ENCODE data around the gene CYTH4.
A peak's percentile ranks its signal among the peaks of the same experiment; 100 is the strongest.
"Not testable (repeated sequence)": the region's sequence is repeated elsewhere in the genome, so short reads cannot be mapped to it uniquely, and the experiment has no call there.

Gene CYTH4

DNA sequence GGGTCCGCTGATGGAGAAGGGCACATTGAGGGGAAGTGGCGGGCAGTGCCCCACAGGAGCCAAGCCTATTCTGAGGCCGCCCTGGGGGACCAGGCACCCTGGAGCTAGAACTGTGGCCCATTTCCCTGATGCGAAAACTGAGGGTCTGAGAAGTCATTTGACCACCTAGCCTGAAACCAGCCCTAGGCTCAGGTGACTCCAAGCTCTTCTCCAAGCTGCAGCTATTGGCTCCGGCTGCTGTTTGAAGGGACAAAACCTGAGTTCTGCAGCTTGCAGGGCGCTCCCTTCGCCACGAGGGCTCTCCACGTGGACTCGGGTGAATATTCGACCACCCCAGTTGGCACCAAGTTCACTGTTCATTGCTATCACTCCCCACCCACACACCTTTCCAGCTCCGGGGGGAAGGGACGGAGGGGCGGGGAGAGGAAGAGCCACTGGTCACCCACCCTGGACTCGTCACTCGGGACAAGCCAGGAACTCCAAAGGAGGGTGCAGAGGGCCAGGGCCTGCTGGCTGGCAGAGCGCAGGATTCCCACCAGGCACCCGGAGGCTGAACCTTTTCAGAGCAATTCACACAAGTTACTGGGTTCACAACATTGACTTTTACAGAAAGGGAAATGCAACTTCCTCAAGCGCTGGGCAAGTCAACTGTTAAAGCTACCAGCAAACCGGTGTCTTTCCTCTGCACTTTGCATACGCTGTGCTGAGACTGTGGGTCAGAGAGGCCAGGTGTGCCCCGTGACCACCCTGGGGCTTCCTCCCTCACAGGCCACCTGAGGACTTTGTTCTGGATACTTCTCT is 37.2 kb upstream of the CYTH4 start:
- TF ChIP-seq, protein P1, sequence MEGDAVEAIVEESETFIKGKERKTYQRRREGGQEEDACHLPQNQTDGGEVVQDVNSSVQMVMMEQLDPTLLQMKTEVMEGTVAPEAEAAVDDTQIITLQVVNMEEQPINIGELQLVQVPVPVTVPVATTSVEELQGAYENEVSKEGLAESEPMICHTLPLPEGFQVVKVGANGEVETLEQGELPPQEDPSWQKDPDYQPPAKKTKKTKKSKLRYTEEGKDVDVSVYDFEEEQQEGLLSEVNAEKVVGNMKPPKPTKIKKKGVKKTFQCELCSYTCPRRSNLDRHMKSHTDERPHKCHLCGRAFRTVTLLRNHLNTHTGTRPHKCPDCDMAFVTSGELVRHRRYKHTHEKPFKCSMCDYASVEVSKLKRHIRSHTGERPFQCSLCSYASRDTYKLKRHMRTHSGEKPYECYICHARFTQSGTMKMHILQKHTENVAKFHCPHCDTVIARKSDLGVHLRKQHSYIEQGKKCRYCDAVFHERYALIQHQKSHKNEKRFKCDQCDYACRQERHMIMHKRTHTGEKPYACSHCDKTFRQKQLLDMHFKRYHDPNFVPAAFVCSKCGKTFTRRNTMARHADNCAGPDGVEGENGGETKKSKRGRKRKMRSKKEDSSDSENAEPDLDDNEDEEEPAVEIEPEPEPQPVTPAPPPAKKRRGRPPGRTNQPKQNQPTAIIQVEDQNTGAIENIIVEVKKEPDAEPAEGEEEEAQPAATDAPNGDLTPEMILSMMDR (IDR thresholded peaks at IDR 0.05; ENCODE audit: poor library complexity, severe bottlenecking) = no peak
- Histone ChIP-seq H3K27ac (ENCODE audit: poor library complexity, severe bottlenecking) (no peak overlapping the region), H3K9me3 (ENCODE audit: severe bottlenecking) (no peaks in the 10 kb centered on the region), H3K36me3 (ENCODE audit: low read depth) (peaks cover 20% of the 10 kb centered on the region), H3K4me3 (ENCODE audit: severe bottlenecking) (no peak overlapping the region), H3K27me3 (ENCODE audit: insufficient read depth, poor library complexity, severe bottlenecking) (no peaks in the 10 kb centered on the region), H3K4me1 (ENCODE audit: insufficient read depth, poor library complexity, severe bottlenecking) (peaks cover 11% of the 10 kb centered on the region)
- ATAC-seq (ENCODE audit: low read depth) (no peak), DNase-seq (ENCODE audit: low spot score) (peak; percentile 52)

DNA sequence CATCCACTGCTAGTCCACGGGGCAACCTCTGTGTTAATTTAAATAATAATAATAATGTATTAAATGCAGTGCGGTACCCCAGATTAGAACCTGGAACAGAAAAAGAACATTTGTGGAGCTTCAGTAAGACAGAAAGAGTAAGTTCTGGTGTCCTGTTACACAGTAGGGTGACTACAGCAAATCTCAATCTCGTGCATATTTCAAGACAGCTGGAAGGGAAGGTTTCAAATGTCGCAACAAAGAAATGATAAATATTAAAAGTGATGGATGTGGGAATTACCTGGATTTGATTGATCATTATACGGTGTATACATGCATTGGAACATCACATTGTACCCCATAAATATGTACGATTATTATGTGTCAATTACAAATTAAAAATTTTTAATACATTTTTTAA is 36.6 kb upstream of the CYTH4 start:
- Histone ChIP-seq H3K27me3 (ENCODE audit: insufficient read depth, poor library complexity, severe bottlenecking) (no peaks in the 10 kb centered on the region), H3K36me3 (ENCODE audit: low read depth) (peaks cover 14% of the 10 kb centered on the region), H3K9me3 (ENCODE audit: severe bottlenecking) (no peaks in the 10 kb centered on the region), H3K4me1 (ENCODE audit: insufficient read depth, poor library complexity, severe bottlenecking) (peaks cover 11% of the 10 kb centered on the region), H3K27ac (ENCODE audit: poor library complexity, severe bottlenecking) (no peak overlapping the region), H3K4me3 (ENCODE audit: severe bottlenecking) (no peak overlapping the region)
- TF ChIP-seq, protein P1 (IDR thresholded peaks at IDR 0.05; ENCODE audit: poor library complexity, severe bottlenecking) = no peak
- no peak for DNase-seq (ENCODE audit: low spot score)
- no peak for ATAC-seq (ENCODE audit: low read depth)

DNA sequence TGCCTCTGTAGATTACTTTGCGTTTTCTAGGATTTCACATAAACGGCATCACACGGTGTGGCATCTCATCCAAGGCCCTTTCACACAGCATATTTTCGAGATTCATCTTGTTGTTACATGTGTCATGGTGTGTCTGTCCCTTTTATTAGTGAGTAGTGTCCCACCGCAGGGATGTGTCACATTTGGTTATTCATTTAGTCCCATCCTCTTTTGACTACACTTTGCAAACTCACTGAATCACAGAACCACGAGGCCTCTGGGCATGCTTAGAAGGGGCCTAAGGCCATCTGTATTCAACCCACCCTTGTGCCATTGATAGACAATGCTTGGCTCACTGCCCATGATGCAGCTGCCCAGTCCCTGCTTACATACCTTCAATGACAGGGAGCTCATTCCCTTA is 34.1 kb upstream of the CYTH4 start:
- H3K4me1 ChIP-seq (ENCODE audit: insufficient read depth, poor library complexity, severe bottlenecking) = peaks cover 3% of the 10 kb centered on the region
- ATAC-seq (ENCODE audit: low read depth) (no peak), DNase-seq (ENCODE audit: low spot score) (no peak)
- H3K36me3 ChIP-seq (ENCODE audit: low read depth) = no peaks in the 10 kb centered on the region
- TF ChIP-seq, protein P1 (IDR thresholded peaks at IDR 0.05; ENCODE audit: poor library complexity, severe bottlenecking) = no peak
- no peak overlapping the region for H3K27ac ChIP-seq (ENCODE audit: poor library complexity, severe bottlenecking)
- H3K27me3 ChIP-seq (ENCODE audit: insufficient read depth, poor library complexity, severe bottlenecking) = no peaks in the 10 kb centered on the region
- no peak overlapping the region for H3K4me3 ChIP-seq (ENCODE audit: severe bottlenecking)
- H3K9me3 ChIP-seq (ENCODE audit: severe bottlenecking) = no peaks in the 10 kb centered on the region

DNA sequence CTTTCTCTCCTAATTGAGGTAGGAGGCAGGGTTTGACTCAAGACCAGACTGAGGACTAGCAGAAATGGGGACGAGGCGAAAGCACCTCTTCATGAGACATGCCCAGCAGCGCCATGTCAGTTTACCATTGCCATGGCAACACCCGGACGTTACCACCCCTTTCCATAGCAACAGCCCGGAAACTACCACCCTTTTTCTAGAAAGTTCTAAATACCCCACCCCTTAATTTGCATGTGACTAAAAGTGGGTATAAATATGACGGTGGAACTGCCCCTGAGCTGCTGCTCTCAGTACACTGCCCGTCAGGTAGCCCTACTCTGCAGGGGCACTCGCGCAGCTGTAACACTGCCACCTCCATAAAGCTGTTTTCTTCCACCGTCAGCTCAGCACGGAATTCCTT is 32.3 kb upstream of the CYTH4 start:
- Histone ChIP-seq H3K9me3 (ENCODE audit: severe bottlenecking) (no peaks in the 10 kb centered on the region), H3K4me1 (ENCODE audit: insufficient read depth, poor library complexity, severe bottlenecking) (peaks cover 15% of the 10 kb centered on the region), H3K4me3 (ENCODE audit: severe bottlenecking) (no peak overlapping the region), H3K27me3 (ENCODE audit: insufficient read depth, poor library complexity, severe bottlenecking) (no peaks in the 10 kb centered on the region), H3K27ac (ENCODE audit: poor library complexity, severe bottlenecking) (no peak overlapping the region), H3K36me3 (ENCODE audit: low read depth) (no peaks in the 10 kb centered on the region)
- TF ChIP-seq, protein P1 (IDR thresholded peaks at IDR 0.05; ENCODE audit: poor library complexity, severe bottlenecking) = no peak
- DNase-seq (ENCODE audit: low spot score) = no peak
- ATAC-seq (ENCODE audit: low read depth) = no peak

DNA sequence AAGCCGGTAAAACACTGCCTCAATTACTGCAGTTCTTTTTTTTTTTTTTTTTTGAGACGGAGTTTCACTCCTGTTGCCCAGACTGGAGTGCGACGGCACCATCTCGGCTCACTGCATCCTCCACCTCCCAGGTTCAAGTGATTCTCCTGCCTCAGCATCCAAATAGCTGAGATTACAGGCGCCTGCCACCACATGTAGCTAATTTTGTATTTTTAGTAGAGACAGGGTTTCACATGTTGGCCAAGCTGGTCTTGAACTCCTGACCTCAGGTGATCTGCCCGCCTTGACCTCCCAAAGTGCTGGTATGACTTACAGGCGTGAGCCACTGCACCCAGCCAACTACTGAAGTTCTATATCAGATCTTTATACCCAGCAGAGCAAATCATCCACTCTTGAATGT is 30.5 kb upstream of the CYTH4 start:
- peaks cover 22% of the 10 kb centered on the region for H3K4me1 ChIP-seq (ENCODE audit: insufficient read depth, poor library complexity, severe bottlenecking)
- ATAC-seq (ENCODE audit: low read depth); H3K4me3 ChIP-seq (ENCODE audit: severe bottlenecking); H3K9me3 ChIP-seq (ENCODE audit: severe bottlenecking); DNase-seq (ENCODE audit: low spot score); H3K27ac ChIP-seq (ENCODE audit: poor library complexity, severe bottlenecking); H3K36me3 ChIP-seq (ENCODE audit: low read depth); H3K27me3 ChIP-seq (ENCODE audit: insufficient read depth, poor library complexity, severe bottlenecking): not testable (repeated sequence)

Measured in RWPE2 (cell line).